ENCODE data around the gene FOXC2. TPM values are rescaled to one million over a fixed set of nuclear protein-coding genes. Genes with fewer than 3 reads are reported as not detected.

The FOXC2 gene
- total RNA-seq, 4 donors from 2014 or later, result 0.56 TPM; not detected in 3

DNA sequence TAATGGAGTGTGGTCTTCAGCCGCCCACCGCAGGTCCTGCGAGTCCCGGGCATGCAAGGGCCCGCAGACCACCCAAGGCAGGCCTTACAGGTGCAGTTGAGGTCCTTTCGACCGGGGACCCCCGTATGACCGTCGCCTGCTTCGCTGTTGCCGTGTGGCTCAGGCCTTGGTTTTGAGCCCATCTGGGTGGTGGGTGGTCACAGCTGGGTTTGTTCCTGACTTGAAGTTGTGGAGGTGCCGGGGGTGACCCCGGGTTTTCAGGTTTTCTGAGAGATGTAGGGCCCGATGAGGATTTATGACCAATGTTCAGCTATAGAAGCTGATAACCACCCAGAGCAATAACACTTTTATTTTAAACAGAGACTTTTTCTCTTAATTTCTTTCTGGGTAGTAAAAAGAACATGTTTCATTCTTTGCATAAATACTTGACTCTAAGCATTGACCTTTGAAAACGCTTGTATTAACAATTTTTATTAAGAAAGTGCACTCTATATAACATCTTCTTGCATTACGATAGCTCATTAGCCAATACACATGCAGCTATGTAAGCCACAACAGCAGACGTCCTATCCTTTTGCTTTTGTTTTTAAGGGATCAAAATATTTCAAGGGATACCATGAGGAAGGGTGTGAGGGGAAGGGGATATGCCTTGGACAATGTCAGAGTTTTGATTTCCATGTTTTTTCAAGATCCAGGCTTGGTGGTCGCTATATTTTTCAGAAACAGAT, 13.6 kb downstream of the FOXC2 start:
- H3K4me3 ChIP-seq, result no peak overlapping the region
- no peak for DNase-seq (ENCODE audit: low spot score in 2 of 2)
- no peaks in the 10 kb centered on the region for H3K9me3 ChIP-seq
- peaks cover 30% of the 10 kb centered on the region for H3K4me1 ChIP-seq
- TF ChIP-seq, protein P1, sequence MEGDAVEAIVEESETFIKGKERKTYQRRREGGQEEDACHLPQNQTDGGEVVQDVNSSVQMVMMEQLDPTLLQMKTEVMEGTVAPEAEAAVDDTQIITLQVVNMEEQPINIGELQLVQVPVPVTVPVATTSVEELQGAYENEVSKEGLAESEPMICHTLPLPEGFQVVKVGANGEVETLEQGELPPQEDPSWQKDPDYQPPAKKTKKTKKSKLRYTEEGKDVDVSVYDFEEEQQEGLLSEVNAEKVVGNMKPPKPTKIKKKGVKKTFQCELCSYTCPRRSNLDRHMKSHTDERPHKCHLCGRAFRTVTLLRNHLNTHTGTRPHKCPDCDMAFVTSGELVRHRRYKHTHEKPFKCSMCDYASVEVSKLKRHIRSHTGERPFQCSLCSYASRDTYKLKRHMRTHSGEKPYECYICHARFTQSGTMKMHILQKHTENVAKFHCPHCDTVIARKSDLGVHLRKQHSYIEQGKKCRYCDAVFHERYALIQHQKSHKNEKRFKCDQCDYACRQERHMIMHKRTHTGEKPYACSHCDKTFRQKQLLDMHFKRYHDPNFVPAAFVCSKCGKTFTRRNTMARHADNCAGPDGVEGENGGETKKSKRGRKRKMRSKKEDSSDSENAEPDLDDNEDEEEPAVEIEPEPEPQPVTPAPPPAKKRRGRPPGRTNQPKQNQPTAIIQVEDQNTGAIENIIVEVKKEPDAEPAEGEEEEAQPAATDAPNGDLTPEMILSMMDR (IDR thresholded peaks at IDR 0.05), result no peak
- 72% methylated on average over 7 of the region's 19 CpGs for WGBS
- H3K36me3 ChIP-seq, result no peaks in the 10 kb centered on the region
- peaks cover 90% of the 10 kb centered on the region for H3K27me3 ChIP-seq
- H3K27ac ChIP-seq, result no peak overlapping the region

DNA sequence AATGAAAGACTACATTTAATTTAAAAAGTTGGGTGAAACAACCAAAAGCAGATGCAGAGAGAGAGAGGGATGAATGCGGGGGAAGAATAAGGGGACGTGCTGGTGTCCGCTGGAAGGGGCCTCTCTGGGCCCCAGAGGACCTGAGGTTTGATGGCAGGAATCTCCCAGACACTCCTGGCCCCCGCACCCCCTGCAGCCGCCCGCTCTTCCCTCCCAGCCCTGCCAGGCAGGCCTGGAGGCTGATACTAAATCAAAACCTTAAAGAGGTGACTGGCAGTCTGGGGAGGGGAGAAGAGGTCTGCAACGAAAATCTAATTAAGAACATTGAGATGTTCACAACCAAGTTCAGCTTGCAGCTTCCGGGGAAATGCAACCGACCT, 14.2 kb downstream of the FOXC2 start:
- Histone ChIP-seq H3K27ac (no peak overlapping the region), H3K36me3 (no peaks in the 10 kb centered on the region), H3K4me3 (no peak overlapping the region), H3K27me3 (peaks cover 87% of the 10 kb centered on the region), H3K4me1 (peaks cover 24% of the 10 kb centered on the region), H3K9me3 (no peaks in the 10 kb centered on the region)
- DNase-seq (ENCODE audit: low spot score in 2 of 2), result no peak
- TF ChIP-seq, protein P1 (IDR thresholded peaks at IDR 0.05), result no peak
- no peak for TF ChIP-seq POLR2A (IDR thresholded peaks at IDR 0.05)
- no peak for TF ChIP-seq EP300 (IDR thresholded peaks at IDR 0.05)
- TF ChIP-seq POLR2AphosphoS5 (IDR thresholded peaks at IDR 0.05), result no peak
- 81% methylated on average over 9 of the region's 9 CpGs for WGBS

DNA sequence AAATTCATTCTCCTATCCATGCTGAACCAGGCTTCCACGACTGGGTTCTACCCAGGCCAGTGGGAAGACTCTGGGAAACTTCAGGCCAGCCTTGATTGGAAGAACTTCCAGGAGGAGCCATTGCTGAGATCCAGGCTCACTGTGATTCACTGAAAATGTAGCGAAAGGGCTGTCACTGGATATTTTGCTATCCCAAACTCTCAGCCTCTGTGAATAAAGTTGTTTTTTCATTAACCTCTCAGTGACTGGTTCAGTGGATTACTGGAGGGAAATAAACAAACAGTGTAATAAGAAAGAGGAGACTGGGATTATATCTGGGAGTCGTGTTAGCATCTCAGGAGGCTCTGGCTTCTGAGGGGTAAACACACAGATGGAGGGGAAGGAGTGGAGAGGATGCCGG, 14.8 kb downstream of the FOXC2 start:
- Histone ChIP-seq H3K4me3 (no peak overlapping the region), H3K27ac (no peak overlapping the region), H3K9me3 (no peaks in the 10 kb centered on the region), H3K4me1 (peaks cover 18% of the 10 kb centered on the region), H3K36me3 (no peaks in the 10 kb centered on the region), H3K27me3 (peaks cover 80% of the 10 kb centered on the region)
- TF ChIP-seq, protein P1 (IDR thresholded peaks at IDR 0.05), result no peak
- TF ChIP-seq POLR2AphosphoS5 (IDR thresholded peaks at IDR 0.05) (no peak), POLR2A (IDR thresholded peaks at IDR 0.05) (no peak), EP300 (IDR thresholded peaks at IDR 0.05) (no peak)
- 78% methylated on average over 4 of the region's 4 CpGs for WGBS
- DNase-seq (ENCODE audit: low spot score in 2 of 2), result no peak

DNA sequence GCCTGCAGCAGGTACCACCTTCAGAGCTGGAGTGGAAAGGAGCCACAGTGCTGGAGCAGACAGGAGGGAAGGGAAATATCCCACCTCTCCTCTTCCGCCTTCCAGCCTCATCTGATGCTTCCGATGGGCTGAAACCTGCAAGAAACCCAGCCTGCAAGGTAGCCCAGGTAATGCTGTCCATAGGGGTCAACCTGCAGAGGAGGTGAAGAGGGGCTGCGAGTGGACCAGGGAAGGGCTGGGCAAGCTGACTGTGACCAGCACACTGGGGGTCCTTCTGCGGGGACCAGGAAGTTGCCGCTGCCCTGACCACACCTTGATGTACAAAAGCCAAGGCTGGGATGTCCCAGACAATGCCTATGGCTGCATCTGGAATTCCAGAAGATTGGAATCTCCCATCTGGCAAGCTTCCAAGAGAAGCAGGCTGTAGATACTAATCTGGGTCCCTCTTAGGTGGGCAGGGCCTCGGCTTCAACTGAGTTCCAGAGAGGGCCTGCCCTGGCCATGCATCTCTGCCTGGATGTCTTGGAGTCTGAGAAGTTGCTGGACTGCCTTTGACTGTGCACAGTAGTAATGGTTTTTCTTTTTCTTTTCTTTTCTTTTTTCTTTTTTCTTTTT, 17.5 kb downstream of the FOXC2 start:
- TF ChIP-seq EP300 (IDR thresholded peaks at IDR 0.05), result no peak
- TF ChIP-seq POLR2AphosphoS5 (IDR thresholded peaks at IDR 0.05), result no peak
- TF ChIP-seq, protein P1 (IDR thresholded peaks at IDR 0.05), result no peak
- TF ChIP-seq POLR2A (IDR thresholded peaks at IDR 0.05), result no peak
- 81% methylated on average over 2 of the region's 6 CpGs for WGBS
- peaks cover 60% of the 10 kb centered on the region for H3K27me3 ChIP-seq

More for the DNA sequence above, 17.5 kb downstream of the FOXC2 start:
- DNase-seq (ENCODE audit: low spot score in 2 of 2), result no peak
- Histone ChIP-seq H3K36me3 (no peaks in the 10 kb centered on the region), H3K9me3 (no peaks in the 10 kb centered on the region), H3K4me3 (no peak overlapping the region), H3K4me1 (peaks cover 3% of the 10 kb centered on the region), H3K27ac (no peak overlapping the region)

Measured in suprapubic skin (tissue), 4 donors.